ENCODE results near the gene CDO1.

Gene CDO1

GRCh38 chr5:115816226-115817081 is at the start of gene CDO1:
Gene CDO1 (minus strand): TSS chr5:115816659. CDS start chr5:115816397, 262 bp downstream.
- no peak for DNase-seq (ENCODE audit: low read depth)

GRCh38 chr5:115859378-115859777 is 42.9 kb upstream of the CDO1 start:
- DNase-seq (ENCODE audit: low read depth), result peak; percentile 18

- no peak for DNase-seq (ENCODE audit: low read depth)
These were observed 41.9 kb upstream of the CDO1 start for GRCh38 chr5:115858396-115858795.

DNA sequence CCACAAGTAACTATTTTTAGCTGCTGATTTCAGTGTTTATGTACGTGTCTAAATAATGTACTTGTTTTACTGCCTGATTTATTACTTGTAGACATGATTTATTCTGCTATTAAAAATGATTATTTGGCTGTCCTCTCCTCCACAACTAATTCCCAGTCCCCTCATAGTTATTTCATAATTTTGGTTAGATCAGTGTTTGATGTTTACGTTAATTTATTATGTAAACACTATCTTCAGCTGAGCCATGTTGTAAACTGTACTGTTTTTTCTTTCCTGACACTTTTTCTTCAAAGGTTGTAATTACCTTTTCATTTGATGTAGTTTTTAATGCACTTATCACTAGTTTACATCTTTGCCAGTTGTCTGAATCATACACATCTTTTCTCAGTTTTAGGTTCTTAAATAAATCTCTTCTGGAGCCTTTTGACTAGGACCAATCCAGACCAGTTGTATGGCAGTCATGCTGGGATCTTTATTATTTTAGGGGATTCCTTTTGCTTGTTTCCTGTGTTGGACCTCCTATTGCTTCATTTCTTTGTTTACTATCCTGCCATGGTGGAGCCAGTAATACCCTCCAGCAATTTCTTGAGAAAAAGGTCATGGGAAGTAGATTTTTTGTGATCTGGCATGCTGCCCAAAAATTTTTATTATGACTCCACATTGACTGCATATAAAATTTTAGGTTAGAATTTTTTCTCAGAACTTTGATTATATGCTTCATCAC is 41.3 kb upstream of the CDO1 start:
- peak; percentile 23 for DNase-seq (ENCODE audit: low read depth)

- DNase-seq (ENCODE audit: low read depth), result no peak
These were observed 40.6 kb upstream of the CDO1 start for GRCh38 chr5:115857057-115857479.

DNA sequence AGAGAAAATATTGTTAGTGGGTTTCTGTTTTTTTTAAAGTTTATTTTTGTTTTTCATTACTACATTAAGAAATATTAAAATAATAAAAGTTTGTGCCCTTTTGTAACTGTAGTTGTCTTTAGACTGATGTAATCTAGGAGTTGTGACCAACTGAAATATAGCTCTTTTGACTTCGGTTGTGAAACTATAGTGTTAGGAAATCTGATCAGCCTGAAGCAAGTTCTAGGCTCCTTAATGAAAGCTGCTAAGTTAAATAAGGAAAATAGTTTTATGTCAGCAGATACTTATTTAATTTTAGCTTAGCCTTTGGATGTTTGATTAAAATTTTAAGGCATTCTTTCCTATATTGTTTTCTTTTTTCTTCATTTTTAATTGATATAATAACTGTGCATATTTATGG is 39.5 kb upstream of the CDO1 start:
- DNase-seq (ENCODE audit: low read depth), result peak; percentile 11

GRCh38 chr5:115854139-115854538 is 37.7 kb upstream of the CDO1 start:
- no peak for DNase-seq (ENCODE audit: low read depth)

- peak; percentile 50 for DNase-seq (ENCODE audit: low read depth)
These were observed 34.4 kb upstream of the CDO1 start for GRCh38 chr5:115850744-115851416.

DNA sequence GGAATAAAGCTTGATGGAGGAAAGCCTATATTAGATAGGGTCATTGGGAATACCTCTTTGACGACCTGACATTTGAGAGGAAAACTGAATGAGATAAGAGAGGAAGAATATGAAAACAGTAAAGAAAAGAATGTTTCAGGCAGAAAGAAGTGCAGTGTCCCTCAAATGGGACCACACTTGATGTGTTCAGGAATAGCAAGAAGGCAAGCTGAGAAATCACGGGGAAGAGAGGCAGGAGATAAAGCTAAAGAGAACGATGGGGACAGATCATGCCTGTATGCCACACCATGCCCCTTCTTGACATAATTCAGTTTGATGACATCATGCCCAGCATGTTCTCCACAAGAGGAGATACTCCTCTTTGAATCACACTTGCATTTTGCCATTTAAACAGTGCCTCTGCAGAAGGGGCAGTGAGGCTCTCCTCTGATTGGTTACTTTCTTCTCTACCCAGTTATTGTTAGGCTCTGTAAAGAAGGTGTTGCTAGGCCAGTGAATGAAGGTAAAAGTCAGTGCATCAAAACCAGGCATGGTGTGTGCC is 32.9 kb upstream of the CDO1 start:
- DNase-seq (ENCODE audit: low read depth), result no peak

- no peak for DNase-seq (ENCODE audit: low read depth)
These were observed 30.8 kb upstream of the CDO1 start for GRCh38 chr5:115847290-115847689.

DNA sequence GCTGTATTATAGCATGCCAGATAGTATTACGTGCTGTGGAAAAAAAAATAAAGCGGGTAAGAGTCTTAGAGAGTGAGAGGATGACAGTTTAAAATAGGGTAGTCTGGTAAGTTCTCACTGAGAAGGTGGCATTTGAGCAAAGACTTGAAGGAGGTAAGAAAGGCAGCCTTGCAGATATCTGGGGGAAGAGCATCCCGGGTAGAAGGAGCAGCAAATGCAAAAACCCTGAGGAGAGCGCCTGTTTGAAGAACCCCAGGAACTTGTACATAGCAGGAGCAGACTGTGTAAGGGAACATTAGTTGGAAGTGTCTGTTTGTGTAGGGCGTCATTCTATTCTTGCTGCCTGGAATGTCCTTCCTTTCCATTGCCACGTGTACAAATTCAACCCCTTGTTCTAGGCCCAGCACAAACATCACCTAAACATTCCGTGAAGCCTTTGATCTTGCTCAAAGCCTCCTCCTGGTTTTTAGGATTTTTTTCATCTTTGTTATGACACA is 27.9 kb upstream of the CDO1 start:
- DNase-seq (ENCODE audit: low read depth), result no peak

DNA sequence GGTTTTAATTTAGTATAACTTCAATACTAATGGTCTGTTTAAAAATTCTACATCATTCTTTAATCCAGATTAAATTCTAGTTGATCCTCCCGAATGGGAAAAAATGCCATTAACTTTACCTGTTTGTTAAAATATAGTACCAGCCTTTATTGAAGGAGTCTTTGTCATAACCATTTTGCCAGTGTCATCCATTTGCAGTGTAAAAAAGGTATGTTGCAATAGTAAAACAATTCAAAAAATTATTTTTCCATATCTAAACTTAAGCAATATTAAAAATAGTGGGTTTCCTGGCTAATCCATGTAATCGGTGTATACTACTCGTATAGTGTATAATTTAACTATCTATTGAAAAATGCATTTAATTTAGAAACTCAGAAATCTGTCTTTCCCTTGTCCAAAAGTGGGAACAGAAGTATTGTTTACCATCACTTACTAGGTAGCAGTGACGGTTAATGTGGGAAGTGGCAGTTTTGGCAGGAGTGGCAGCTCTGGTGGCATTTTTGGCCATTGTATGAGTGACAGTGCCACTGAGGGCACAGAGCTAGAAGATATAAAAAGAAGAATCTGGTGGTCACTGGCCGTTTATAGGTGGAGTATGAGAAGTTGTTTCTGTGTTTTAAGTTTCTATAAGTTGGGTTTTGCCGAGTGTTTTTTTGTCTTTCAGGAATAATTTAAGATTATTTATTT is 27.1 kb upstream of the CDO1 start:
- no peak for DNase-seq (ENCODE audit: low read depth)

- DNase-seq (ENCODE audit: low read depth), result no peak
These were observed 26.5 kb upstream of the CDO1 start for GRCh38 chr5:115842952-115843351.

GRCh38 chr5:115842089-115842935 is 25.9 kb upstream of the CDO1 start:
- DNase-seq (ENCODE audit: low read depth), result peak; percentile 20

GRCh38 chr5:115841382-115842088 is 25.1 kb upstream of the CDO1 start, which contains the start of the genes AP3S1 and ATG12:
Gene AP3S1 (plus strand): TSS chr5:115841935. CDS start chr5:115842038, 103 bp downstream.
Gene ATG12 (minus strand): TSS chr5:115841565. CDS start chr5:115841552, 13 bp downstream.
- peak; percentile 83 for DNase-seq (ENCODE audit: low read depth)

DNA sequence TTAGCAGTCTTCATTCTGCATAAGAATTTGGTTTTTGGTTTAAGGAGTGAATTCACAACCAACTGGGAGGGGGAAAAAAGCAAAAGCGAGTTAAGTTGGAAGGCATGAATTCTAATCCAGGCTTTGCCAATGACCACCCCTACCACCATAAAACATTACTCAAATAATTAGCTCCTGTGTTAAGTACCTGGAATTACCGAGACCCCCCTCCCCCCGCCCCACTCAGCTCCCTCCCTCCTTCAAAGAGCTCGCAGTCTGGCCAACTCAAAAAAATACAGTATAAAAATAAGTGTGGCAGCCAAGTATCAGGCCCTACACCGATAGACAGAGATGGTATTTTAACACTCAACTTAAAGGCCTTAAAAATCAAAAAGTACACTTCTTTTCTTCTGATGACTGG is 24.4 kb upstream of the CDO1 start:
- DNase-seq (ENCODE audit: low read depth), result no peak

GRCh38 chr5:115838885-115839518 is 22.5 kb upstream of the CDO1 start:
- no peak for DNase-seq (ENCODE audit: low read depth)

DNA sequence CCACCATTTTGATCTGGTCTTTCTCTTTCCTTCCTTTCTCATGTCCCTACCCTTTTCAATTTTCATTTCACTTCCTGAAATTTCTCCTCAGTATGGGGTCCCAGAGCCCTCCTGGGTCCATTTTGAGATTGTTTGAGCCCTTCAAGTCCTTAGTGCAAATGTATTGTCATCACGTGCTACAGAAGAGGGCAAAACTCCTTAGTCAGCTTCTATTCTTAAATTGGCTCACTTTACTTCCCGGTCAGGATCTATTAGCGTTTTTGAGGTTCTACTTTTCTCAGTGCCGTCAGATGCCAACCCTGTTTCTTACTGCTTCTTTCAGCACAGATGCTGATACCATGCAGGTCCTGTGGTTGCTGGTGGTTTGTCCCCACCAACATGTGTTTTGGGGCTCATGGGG is 19.0 kb upstream of the CDO1 start:
- no peak for DNase-seq (ENCODE audit: low read depth)

- no peak for DNase-seq (ENCODE audit: low read depth)
These were observed 14.8 kb upstream of the CDO1 start for GRCh38 chr5:115831163-115831768.
